GM21576 (cell line): Measurements from ENCODE around the gene RAB6D.
"Not testable (repeated sequence)": the region's sequence is repeated elsewhere in the genome, so short reads cannot be mapped to it uniquely, and the experiment has no call there.

Source experiments
- ATAC-seq: cut with Tn5 transposase; IDR thresholded peaks from one replicate; pipeline ENCODE4 v1.9.1; 2021; ENCODE audit warnings: mild to moderate bottlenecking, moderate library complexity; ENCODE audit not compliant: unreplicated experiment

The RAB6D gene

DNA sequence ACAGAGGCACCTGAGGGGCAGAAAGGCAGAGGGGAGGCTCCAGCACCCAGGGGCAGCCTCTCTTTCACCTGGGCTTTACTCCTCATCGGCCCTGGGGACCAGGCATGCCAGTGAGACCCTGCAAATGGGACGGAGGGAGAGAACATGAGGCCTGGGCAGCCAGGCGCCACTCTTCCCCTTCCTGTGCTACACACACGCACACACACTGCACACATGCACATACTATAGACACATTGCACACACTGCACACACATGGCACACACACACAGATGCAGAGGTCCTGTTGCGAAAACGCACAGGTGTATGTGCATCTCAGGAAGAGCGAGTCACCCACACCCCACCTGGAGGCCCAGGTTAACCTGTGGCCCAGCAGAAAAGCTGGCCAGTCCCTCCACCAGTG, 3.4 kb upstream of the RAB6D start:
- no peak for ATAC-seq

DNA sequence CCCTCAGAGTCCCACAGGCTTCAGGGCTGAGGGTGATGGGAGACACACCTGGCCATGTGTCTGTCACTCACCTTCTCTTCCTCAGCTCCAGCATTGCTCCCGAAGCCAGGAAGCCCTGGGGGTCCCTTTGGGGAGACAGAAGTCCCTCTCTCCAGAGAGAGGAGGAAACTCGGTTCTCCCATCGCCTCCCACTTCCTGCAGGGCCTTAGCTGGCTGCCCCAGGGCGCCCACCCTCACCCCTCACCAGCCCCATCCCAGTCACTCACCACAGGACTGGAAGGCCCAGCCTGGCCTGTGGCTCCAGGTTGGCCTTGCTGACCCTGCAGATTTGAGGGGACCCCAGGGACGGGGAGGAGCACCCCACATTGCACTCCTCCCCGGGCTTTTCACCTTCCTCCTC, 2.7 kb upstream of the RAB6D start:
- no peak for ATAC-seq

DNA sequence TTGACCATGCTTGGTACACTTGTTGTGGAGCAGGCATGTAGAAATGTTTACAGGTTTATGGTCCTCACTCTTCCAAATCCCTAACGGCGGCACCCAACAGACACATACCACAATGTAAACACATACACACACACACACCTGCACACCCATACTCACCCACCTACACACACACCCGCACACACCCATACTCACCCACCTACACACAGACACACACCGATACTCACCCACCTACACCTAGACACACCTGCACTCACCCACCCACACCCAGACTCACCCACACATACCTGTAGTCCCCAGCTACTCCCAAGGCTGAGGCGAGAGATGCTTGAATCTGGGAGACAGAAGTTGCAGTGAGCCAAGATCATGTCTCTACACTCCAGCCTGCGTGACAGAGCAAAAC, 1.5 kb upstream of the RAB6D start:
- ATAC-seq, result no peak

GRCh38 chr2:131363213-131363612, 755 bp downstream of the RAB6D start:
- not testable (repeated sequence) for ATAC-seq

GRCh38 chr2:131361773-131362172, 2.2 kb downstream of the RAB6D start:
- ATAC-seq, result not testable (repeated sequence)

GRCh38 chr2:131353167-131353697, 10.7 kb downstream of the RAB6D start:
- ATAC-seq, result not testable (repeated sequence)

DNA sequence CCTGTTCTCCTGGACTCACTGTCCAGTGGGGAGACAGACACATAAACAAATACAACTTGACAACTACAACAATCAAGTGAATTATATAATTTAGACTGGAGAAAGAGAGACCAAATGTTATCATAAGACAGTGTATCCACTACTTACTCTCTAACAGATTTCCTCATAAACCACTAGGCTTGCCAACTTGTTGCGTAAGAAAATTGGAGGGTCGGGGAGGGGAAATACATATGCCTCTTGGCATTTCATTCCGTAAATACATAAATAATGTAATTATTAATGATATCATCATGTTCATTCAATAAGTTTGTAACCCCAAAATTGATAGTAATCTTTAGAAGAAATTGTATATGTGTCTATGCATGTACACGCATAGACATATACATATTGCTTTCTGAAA, 14.9 kb downstream of the RAB6D start:
- ATAC-seq, result no peak

DNA sequence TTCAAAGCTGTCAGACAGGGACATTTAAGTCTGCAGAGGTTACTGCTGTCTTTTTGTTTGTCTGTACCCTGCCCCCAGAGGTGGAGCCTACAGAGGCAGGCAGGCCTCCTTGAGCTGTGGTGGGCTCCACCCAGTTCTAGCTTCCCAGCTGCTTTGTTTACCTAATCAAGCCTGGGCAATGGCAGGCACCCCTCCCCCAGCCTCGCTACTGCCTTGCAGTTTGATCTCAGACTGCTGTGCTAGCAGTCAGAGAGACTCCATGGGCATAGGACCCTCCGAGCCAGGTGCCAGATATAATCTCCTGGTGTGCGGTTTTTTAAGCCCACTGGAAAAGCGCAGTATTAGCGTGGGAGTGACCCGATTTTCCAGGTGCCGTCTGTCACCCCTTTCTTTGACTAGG, 16.9 kb downstream of the RAB6D start:
- not testable (repeated sequence) for ATAC-seq

DNA sequence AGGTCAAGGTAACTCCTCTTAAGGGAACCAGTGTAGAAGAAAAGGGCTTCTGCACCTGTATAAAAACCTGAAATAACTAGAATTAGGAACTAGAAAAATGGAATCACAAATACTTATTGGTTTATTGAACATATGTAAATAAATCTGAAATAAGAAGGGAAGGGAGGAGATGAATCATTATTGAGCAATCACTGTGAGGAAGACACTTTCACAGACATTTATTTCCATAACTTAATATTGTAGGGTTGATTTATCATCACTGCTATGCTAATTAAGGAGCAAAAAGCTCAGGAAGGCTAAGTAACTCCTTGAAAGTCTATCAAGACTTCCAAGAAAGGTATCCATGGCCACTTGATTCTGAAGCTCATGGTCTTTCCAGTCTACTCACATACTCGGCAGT, 24.7 kb downstream of the RAB6D start:
- not testable (repeated sequence) for ATAC-seq

- not testable (repeated sequence) for ATAC-seq
These were observed 28.6 kb downstream of the RAB6D start for GRCh38 chr2:131335319-131335718.

DNA sequence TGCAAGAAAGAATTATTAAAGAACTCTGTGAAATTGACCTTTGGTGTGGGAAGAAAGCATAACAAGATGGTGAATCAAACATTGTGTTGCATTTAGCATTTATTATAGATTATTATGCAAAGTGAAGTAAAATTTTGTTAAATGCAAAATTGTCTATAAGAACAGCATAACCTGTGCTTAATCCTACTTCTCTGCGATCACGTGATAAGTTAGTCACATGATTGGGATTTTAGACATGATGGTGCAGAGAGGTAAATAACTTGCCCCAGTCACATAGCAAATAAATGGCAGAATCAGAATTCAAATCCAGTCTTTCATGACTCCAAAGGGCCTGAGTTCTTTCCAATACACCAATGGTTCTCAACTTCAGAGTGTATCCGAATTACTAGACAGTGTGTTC, 31.3 kb downstream of the RAB6D start:
- not testable (repeated sequence) for ATAC-seq

DNA sequence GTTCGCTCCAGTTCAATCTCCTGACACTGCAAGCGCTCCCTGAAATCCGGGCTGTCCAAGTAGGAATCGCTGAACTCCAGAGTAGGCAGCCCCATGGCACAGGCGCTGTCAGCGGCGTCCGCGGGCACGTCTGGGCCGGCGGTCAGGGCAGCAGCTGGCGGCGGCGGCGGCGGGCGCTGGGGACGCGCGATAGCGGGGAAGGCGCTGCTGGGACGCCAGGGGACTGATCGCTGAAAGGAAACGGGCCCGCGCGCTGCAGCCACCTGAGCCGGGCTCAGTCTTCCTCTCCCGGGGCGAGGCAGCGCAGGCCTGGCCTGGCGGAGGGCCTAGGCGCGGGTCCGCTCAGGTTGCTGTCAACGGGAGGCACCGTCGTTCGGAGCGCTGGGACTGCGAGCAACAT, 33.0 kb downstream of the RAB6D start:
- not testable (repeated sequence) for ATAC-seq

DNA sequence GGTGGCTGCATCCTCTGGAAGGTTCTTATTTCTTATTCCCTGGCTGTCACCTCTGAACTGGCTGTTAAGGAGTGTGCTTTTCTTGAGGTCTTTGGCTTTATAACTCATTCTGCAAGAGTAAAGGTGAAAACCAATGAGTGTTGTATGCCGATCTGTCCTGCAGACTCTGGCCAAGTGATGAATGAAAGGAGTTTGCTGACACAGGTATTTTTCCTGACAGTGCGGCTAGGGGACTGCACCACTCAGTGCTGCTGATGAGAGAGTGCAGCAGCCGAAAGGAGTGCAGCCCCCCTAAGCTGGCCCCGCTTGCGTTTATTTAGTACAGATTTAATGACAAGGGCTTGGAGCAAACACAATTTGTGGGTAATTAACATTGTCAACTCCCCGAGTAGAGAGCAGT, 41.8 kb downstream of the RAB6D start:
- no peak for ATAC-seq

DNA sequence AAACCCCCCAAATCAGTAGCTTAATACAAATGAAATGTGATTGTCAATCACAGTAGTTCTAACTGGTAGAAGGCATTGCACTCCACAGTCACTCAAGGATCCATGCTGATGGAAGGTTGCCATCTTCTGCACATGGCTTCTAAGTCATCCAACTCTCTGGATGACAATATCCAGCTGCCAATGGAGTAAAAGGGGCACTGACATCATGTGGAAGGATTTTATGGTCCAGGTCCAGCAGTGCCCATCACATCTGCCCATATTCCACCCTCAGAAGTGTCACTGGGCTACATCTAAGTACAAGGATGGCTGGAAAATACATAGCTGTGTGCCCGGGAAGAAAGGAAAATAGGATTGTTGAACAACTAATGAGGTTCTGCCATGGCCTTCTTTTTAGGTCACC, 42.6 kb downstream of the RAB6D start:
- ATAC-seq, result not testable (repeated sequence)

DNA sequence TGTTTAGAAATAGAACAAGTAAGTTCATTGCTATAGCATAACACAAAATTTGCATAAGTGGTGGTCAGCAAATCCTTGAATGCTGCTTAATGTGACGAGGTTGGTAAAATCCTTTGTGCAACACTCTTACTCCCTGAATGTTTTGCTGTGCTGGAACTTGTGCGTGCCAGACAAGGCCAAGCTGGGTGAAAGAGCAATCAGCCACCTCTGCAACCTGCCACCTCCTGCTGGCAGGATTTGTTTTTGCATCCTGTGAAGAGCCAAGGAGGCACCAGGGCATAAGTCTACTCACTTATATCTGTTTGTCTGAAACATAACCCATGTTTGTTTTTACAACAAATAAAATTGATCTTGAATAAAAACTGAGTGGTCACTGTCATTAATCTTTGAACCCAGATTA, 53.0 kb downstream of the RAB6D start:
- ATAC-seq, result not testable (repeated sequence)
